K562 (cell line): ENCODE results near the gene LIMCH1. TPM values are rescaled to one million over a fixed set of nuclear protein-coding genes. Genes with fewer than 3 reads are reported as not detected.

Experiments
- ATAC-seq: fragments of 200-7000 bp; cut with Tn5 transposase; 3 replicates; pipeline ENCODE4 v1.9.1; 2020; ENCODE audit warnings: moderate library complexity
- BruUV-seq: library from RNA; stranded (reverse); fragments of 400-500 nt; replicated peaks from 2 replicates; lab custom pipeline; 2021; lab: Mats Ljungman, UMichigan
- CTCF ChIA-PET: fragments of 300-600 bp; formaldehyde crosslinking; extraction: SDS; loops from one replicate; lab custom pipeline; 2021; ENCODE audit warnings: low intra/inter-chr PET ratio; lab: Yijun Ruan, JAX
- POLR2A ChIA-PET: fragments of 300-600, 350-650 bp; sonication (Branson Sonifier 250); formaldehyde crosslinking; extraction: SDS; loops from one replicate; lab custom pipeline; 2021; ENCODE audit warnings: antibody characterized with exemption, inconsistent platforms; lab: Yijun Ruan, JAX
- DNase-seq, 4 experiments: peaks; one replicate each; pipeline versions ENCODE4 v3.0.0 to v3.0.0-alpha.2; 2011 to 2018; ENCODE audit warnings: low spot score in 3 of 4, mixed read lengths in 3 of 4; ENCODE audit errors: extremely low read depth in 1 of 4
- FAIRE-seq: peaks from 2 replicates; lab custom pipeline; 2011; peaks lifted over from hg19 to GRCh38; lab: Jason Lieb, UNC
- H2AFZ ChIP-seq: 2 replicates; pipeline ENCODE4 v1.6.0; 2011; ENCODE audit warnings: low read depth, low read length, control low read depth, inconsistent platforms
- H3K27ac ChIP-seq: fragments of 200-600 bp; 3 replicates; pipeline ENCODE4 v1.8.0; 2011; ENCODE audit warnings: low read depth, mild to moderate bottlenecking, control low read depth, inconsistent platforms, low read length, moderate library complexity, mixed read lengths; ENCODE audit errors: extremely low read depth
- H3K27me3 ChIP-seq, 2 experiments: fragments of 300-600 bp in 1 of 2; 2 replicates in 1 of 2; 3 replicates in 1 of 2; pipeline versions ENCODE4 v1.6.0 to v1.8.0; 2011; ENCODE audit warnings: inconsistent platforms in 2 of 2, low read length in 2 of 2, mild to moderate bottlenecking in 1 of 2, mixed read lengths in 1 of 2, moderate library complexity in 1 of 2; ENCODE audit not compliant: control insufficient read depth in 2 of 2, insufficient read depth in 2 of 2
- H3K36me3 ChIP-seq: fragments of 300-600 bp; 3 replicates; pipeline ENCODE4 v1.8.0; 2011; ENCODE audit warnings: mild to moderate bottlenecking, low read length, inconsistent platforms; ENCODE audit not compliant: control insufficient read depth, insufficient read depth
- H3K4me1 ChIP-seq, 2 experiments: fragments of 200-600 bp in 1 of 2; replicated peaks in 1 of 2; 2 replicates in 1 of 2; 3 replicates in 1 of 2; pipeline versions ENCODE4 v1.5.1 to v1.8.0; 2011; ENCODE audit warnings: inconsistent platforms in 2 of 2, low read length in 2 of 2, mild to moderate bottlenecking in 1 of 2, mixed read lengths in 1 of 2, moderate library complexity in 1 of 2; ENCODE audit not compliant: control insufficient read depth in 2 of 2, insufficient read depth in 2 of 2
- H3K4me2 ChIP-seq: 2 replicates; pipeline ENCODE4 v1.6.1; 2011; ENCODE audit warnings: low read length, control low read depth, inconsistent platforms, mixed read lengths; ENCODE audit not compliant: insufficient read depth
- H3K4me3 ChIP-seq: fragments of 200-600 bp; sonication (generic), shearing (Covaris generic); 2 replicates; pipeline ENCODE4 v1.5.1; 2016; ENCODE audit warnings: control low read depth, inconsistent platforms
- H3K79me2 ChIP-seq: fragments of 200-600 bp; 3 replicates; pipeline ENCODE4 v1.8.0; 2011; ENCODE audit warnings: low read length, inconsistent platforms; ENCODE audit not compliant: control insufficient read depth, insufficient read depth
- H3K9ac ChIP-seq, 2 experiments: 2 replicates each; pipeline versions ENCODE4 v1.6.0 to v1.6.1; 2011; ENCODE audit warnings: low read depth in 2 of 2, low read length in 2 of 2, control low read depth in 1 of 2, inconsistent platforms in 1 of 2, mild to moderate bottlenecking in 1 of 2, mixed read lengths in 1 of 2; ENCODE audit not compliant: insufficient read depth in 1 of 2
- H3K9me1 ChIP-seq: one replicate; pipeline ENCODE4 v1.6.0; 2011; ENCODE audit warnings: inconsistent platforms, mild to moderate bottlenecking, low read length, moderate library complexity; ENCODE audit not compliant: control insufficient read depth, insufficient read depth
- H3K9me3 ChIP-seq: replicated peaks from 2 replicates; pipeline ENCODE4 v1.5.1; 2011; ENCODE audit warnings: low read depth, low read length, inconsistent platforms; ENCODE audit not compliant: control insufficient read depth, insufficient read depth
- H4K20me1 ChIP-seq: replicated peaks from 2 replicates; pipeline ENCODE4 v1.6.1; 2011; ENCODE audit warnings: low read length, inconsistent platforms, mixed read lengths; ENCODE audit not compliant: control insufficient read depth, insufficient read depth
- CEBPB ChIP-seq: fragments of 450-650 bp; IDR thresholded peaks from 2 replicates; pipeline ENCODE4 v1.6.1; 2016; ENCODE audit warnings: missing genetic modification characterization, missing compliant biosample characterization
- CREB3 ChIP-seq: fragments of 450-650 bp; conservative IDR thresholded peaks from 2 replicates; pipeline ENCODE4 v1.6.1; 2016; ENCODE audit warnings: missing genetic modification characterization, low read depth, mild to moderate bottlenecking, missing compliant biosample characterization, moderate library complexity
- DPF2 ChIP-seq: fragments of 450-650 bp; IDR thresholded peaks from 2 replicates; pipeline ENCODE4 v1.6.1; 2016
- E2F1 ChIP-seq: sonication (generic); formaldehyde crosslinking; IDR thresholded peaks from 2 replicates; pipeline ENCODE4 v1.8.1; 2023; ENCODE audit warnings: mild to moderate bottlenecking, missing genetic modification reagents, moderate library complexity
- GABPB2 ChIP-seq: fragments of 250-450 bp; sonication (Bioruptor Pico); conservative IDR thresholded peaks from 2 replicates; pipeline ENCODE4 v1.5.1; 2021; ENCODE audit warnings: mild to moderate bottlenecking
- GATA2 ChIP-seq: sonication (generic); formaldehyde crosslinking; IDR thresholded peaks from 2 replicates; pipeline ENCODE4 v1.4.0; 2020; ENCODE audit warnings: mild to moderate bottlenecking, missing genetic modification reagents
- RCOR1 ChIP-seq, 2 experiments: IDR thresholded peaks; 2 replicates each; pipeline ENCODE4 v1.6.1; 2012; ENCODE audit warnings: low read depth in 2 of 2, low read length in 2 of 2, borderline replicate concordance in 1 of 2, improper control_type of control experiment in 1 of 2
- ZBTB17 ChIP-seq: fragments of 450-650 bp; formaldehyde crosslinking; IDR thresholded peaks from 2 replicates; pipeline ENCODE4 v1.4.0; 2020; ENCODE audit warnings: mild to moderate bottlenecking
- WGBS: fragments of 100-300 bp; shearing (Covaris generic); methylation state at CpG from one replicate; pipeline ENCODE4 v1.1.6; 2016; ENCODE audit warnings: low coverage, mixed read lengths; ENCODE audit not compliant: insufficient coverage; ENCODE audit errors: missing lambda C conversion rate; 5-methylcytosine and 5-hydroxymethylcytosine counted together
- in situ Hi-C: fragments of 300-500 bp; cut with MboI; formaldehyde crosslinking; loops from 4 replicates; pipeline ENCODE4 v1.15.0; 2018; ENCODE audit warnings: inconsistent platforms, mixed read lengths
- intact Hi-C: fragments of 100-400 bp; cut with micrococcal nuclease; formaldehyde crosslinking; loops from 2 replicates; pipeline ENCODE4 v1.14.2; 2022
- polyA plus RNA-seq, 8 experiments: library from polyadenylated mRNA; depleted of rRNA in 4 of 8; stranded (reverse) in 5 of 8; unstranded in 3 of 8; fragments of >200 nt; fragmentation: Nextera tagmentation in 2 of 8; fragmentation: Illumina TruSeq in 1 of 8; extraction: Ambion mirVana in 2 of 8; extraction: Trizol in 1 of 8; gene quantifications; 2 replicates each; pipeline versions ENCODE4 v1.2.1 to v1.2.3, GENCODE V29; 2011 to 2014; ENCODE audit warnings: inconsistent platforms in 1 of 8, missing spikeins in 1 of 8
- total RNA-seq, 7 experiments: library from RNA; depleted of rRNA in 6 of 7; stranded (reverse); fragments of >200 nt in 6 of 7; fragmentation: Illumina TruSeq in 2 of 7; extraction: Trizol in 2 of 7; gene quantifications; 2 replicates each; pipeline versions ENCODE4 v1.2.1 to v1.2.3, GENCODE V29; 2011 to 2021; ENCODE audit warnings: low replicate concordance in 1 of 7
- TF ChIP-seq, protein P1 (sequence below): fragments of 450-650 bp; formaldehyde crosslinking; conservative IDR thresholded peaks from 2 replicates; pipeline ENCODE4 v1.4.0; 2022; ENCODE audit warnings: mild to moderate bottlenecking, missing genetic modification characterization

The LIMCH1 gene
- total and polyA plus RNA-seq, 9 of the 15 experiments (the other 6 are each of a cell fraction or from before 2014, with no cell fraction given) = 0.35 TPM; not detected in 8

DNA sequence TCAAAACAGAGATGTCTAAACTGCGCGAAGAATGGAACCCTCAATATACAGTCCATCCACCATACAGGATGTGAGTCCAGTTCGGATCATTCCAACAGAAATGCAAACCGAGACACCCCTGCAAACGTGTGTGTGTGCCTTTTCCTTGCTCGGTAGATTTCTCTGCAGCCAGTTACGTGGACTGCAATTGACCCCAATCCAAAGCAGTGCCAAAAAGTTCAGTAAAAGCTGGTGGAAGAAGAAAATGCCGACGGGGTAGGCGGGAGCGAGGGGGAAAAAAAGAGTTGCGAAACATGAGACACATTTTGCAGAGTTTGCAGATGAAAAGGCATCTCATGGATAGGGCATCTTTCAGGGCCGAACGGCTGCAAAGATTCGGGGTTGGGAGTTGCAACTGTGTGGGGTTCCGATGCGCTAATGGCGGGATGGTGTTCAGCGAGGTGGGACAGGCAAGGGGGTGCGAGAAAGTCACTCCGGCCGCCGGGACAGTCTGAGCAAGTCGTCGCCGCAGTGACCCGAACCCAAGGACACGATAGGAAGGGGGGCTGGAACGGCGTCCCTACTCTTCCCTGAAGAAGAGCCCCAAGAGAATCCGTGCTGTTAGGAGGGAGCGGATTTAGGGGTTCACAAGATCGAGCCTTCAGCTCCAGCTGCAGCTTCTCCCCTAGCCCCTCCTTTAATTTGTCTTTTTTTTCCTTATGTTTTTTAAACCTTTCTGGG is 206.8 kb downstream of the LIMCH1 start:
- BruUV-seq = no TSS peak
- no peak overlapping the region for H3K9ac ChIP-seq
- H3K27ac ChIP-seq = no peak overlapping the region
- H3K36me3 ChIP-seq = no peaks in the 10 kb centered on the region
- CTCF ChIA-PET = no interaction called here
- no peaks in the 10 kb centered on the region for H3K9me3 ChIP-seq
- TF ChIP-seq GATA2 (no peak), CEBPB (tag) (0 out of 2 replicates have a peak, but pooled peaks have one; percentile 13)
- POLR2A ChIA-PET = no interaction called here
- FAIRE-seq = no peak
- H2AFZ ChIP-seq = no peak overlapping the region
- intact Hi-C loops = no loop called here
- peaks cover 0 to 6% of the 10 kb centered on the region in 2 experiments; a peak in 2 of 5 replicates for H3K4me1 ChIP-seq
- peaks cover 25 to 49% of the 10 kb centered on the region in 2 experiments; a peak in 4 of 5 replicates for H3K27me3 ChIP-seq
- no peaks in the 10 kb centered on the region for H3K79me2 ChIP-seq
- no peaks in the 10 kb centered on the region for H3K9me1 ChIP-seq
- no peaks in the 10 kb centered on the region for H4K20me1 ChIP-seq
- H3K4me3 ChIP-seq = no peak overlapping the region
- ATAC-seq = no peak
- no peak for DNase-seq
- in situ Hi-C loops = no loop called here
- WGBS = under 1% methylated on average over 33 of the region's 33 CpGs
- H3K4me2 ChIP-seq = no peak overlapping the region

DNA sequence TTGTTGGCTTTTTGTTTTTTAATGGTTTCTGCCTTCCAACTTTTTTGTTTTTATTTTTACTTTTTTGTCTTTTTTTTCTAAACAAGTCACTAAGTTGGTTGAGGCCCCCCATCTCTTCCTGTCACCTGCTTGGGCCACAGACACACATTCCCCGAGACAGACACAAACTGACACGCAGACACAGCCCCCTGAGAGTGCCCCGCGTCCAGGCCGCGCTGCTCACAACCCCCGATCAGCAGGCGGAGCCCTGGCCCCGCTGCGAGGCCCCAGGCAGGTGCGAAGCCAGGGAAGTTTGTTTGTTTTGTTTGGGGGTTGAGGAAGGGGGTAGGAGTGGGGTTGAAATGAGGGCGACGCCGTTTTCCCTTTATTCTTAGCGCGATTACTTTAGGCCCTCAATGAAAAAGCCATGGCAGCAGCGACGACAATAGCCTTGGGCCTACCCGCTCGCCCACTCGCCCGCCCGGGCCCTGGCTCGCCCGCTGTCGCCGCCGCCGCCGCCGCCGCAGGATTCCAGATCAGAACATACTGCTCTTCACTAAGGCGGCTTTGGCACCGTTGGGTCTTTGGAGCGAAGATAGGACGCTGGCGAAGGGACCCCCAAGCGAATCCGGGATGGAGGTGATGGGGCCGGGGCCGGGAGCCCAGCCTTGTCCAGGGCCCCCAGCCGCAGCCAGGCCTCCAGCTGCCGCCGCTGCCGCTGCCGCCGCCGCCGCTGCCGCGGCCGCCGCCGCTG is 207.5 kb downstream of the LIMCH1 start:
- no peak overlapping the region for H3K9ac ChIP-seq
- WGBS = 15% methylated on average over 34 of the region's 54 CpGs
- ChIA-PET CTCF (no interaction called here), POLR2A (no interaction called here)
- in situ Hi-C loops (no loop called here), intact Hi-C loops (no loop called here)
- no peak overlapping the region for H3K27ac ChIP-seq
- ATAC-seq = no peak
- no peaks in the 10 kb centered on the region for H3K36me3 ChIP-seq
- H3K9me3 ChIP-seq = no peaks in the 10 kb centered on the region
- no peaks in the 10 kb centered on the region for H3K79me2 ChIP-seq
- no peak for FAIRE-seq
- no peak overlapping the region for H3K4me3 ChIP-seq
- H3K9me1 ChIP-seq = no peaks in the 10 kb centered on the region
- H3K27me3 ChIP-seq = peaks cover 27 to 56% of the 10 kb centered on the region in 2 experiments; a peak in 4 of 5 replicates
- H3K4me1 ChIP-seq = peaks cover 0 to 6% of the 10 kb centered on the region in 2 experiments; a peak in 2 of 5 replicates
- no TSS peak for BruUV-seq
- no peak overlapping the region for H2AFZ ChIP-seq
- H4K20me1 ChIP-seq = no peaks in the 10 kb centered on the region
- DNase-seq = no peak
- H3K4me2 ChIP-seq = no peak overlapping the region
- no peak for TF ChIP-seq DPF2
- TF ChIP-seq GABPB2 = no peak
- no peak for TF ChIP-seq ZBTB17
- TF ChIP-seq, protein P1, sequence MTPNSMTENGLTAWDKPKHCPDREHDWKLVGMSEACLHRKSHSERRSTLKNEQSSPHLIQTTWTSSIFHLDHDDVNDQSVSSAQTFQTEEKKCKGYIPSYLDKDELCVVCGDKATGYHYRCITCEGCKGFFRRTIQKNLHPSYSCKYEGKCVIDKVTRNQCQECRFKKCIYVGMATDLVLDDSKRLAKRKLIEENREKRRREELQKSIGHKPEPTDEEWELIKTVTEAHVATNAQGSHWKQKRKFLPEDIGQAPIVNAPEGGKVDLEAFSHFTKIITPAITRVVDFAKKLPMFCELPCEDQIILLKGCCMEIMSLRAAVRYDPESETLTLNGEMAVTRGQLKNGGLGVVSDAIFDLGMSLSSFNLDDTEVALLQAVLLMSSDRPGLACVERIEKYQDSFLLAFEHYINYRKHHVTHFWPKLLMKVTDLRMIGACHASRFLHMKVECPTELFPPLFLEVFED (CRISPR knock-in tag) = no peak
- no peak for TF ChIP-seq RCOR1 (IDR thresholded peaks at IDR 0.05; ENCODE audit: borderline replicate concordance in 1 of 2, low read depth in 2 of 2, low read length in 2 of 2)
- no peak for TF ChIP-seq CREB3 (tag)
- no peak for TF ChIP-seq E2F1 (CRISPR knock-in tag)
